Heart left ventricle (tissue), 16 donors: Measurements from ENCODE around the gene RGS7. TPM values are rescaled to one million over a fixed set of nuclear protein-coding genes. Genes with fewer than 3 reads are reported as not detected.

Source experiments
- ATAC-seq, 4 donors: fragments of 200-7000 bp; cut with Tn5 transposase; one replicate each; pipeline ENCODE4 v1.9.1; 2020 to 2022; ENCODE audit warnings: moderate library complexity in 4 of 4, mild to moderate bottlenecking in 3 of 4, moderate number of reproducible peaks in 1 of 4
- DNase-seq, 5 donors: peaks; one replicate each; pipeline ENCODE4 v3.0.0-alpha.2; 2020
- H3K27ac ChIP-seq, 12 donors: fragments of 200-600 bp; sonication (generic) in 4 of 12; one replicate each; pipeline versions ENCODE4 v1.5.0 to v1.8.0; 2016 to 2022; ENCODE audit warnings: mild to moderate bottlenecking in 2 of 12
- H3K27me3 ChIP-seq, 9 donors: fragments of 200-600 bp; sonication (generic) in 2 of 9; one replicate each; pipeline versions ENCODE4 v1.5.1 to v1.8.0; 2016 to 2022; ENCODE audit warnings: mild to moderate bottlenecking in 3 of 9
- H3K36me3 ChIP-seq, 9 donors: fragments of 200-600 bp; sonication (generic) in 2 of 9; one replicate each; pipeline versions ENCODE4 v1.5.0 to v1.8.0; 2018 to 2022; ENCODE audit warnings: mild to moderate bottlenecking in 2 of 9
- H3K4me1 ChIP-seq, 12 donors: fragments of 200-600 bp; sonication (generic) in 4 of 12; one replicate each; pipeline versions ENCODE4 v1.5.0 to v1.8.0; 2016 to 2022; ENCODE audit warnings: mild to moderate bottlenecking in 3 of 12
- H3K4me3 ChIP-seq, 12 donors: fragments of 200-600 bp; sonication (generic) in 4 of 12; one replicate each; pipeline versions ENCODE4 v1.5.0 to v1.8.0; 2017 to 2022; ENCODE audit warnings: mild to moderate bottlenecking in 9 of 12, moderate library complexity in 4 of 12
- H3K9me3 ChIP-seq, 12 donors: fragments of 200-600 bp; sonication (generic) in 4 of 12; one replicate each; pipeline versions ENCODE4 v1.5.0 to v1.8.0; 2016 to 2022; ENCODE audit warnings: mild to moderate bottlenecking in 1 of 12
- CTCF ChIP-seq, 12 donors: fragments of 200-600 bp; sonication (generic) in 4 of 12; IDR thresholded peaks; one replicate each; pipeline versions ENCODE4 v1.5.0 to v1.8.0; 2018 to 2022; ENCODE audit warnings: antibody characterized with exemption in 12 of 12, mild to moderate bottlenecking in 5 of 12
- POLR2A ChIP-seq, 2 donors: fragments of 450-650 bp; IDR thresholded peaks; one replicate each; pipeline ENCODE4 v1.6.1; 2017; ENCODE audit warnings: antibody characterized with exemption in 2 of 2, mild to moderate bottlenecking in 2 of 2, moderate library complexity in 2 of 2
- WGBS, 4 donors: extraction: QIAGEN DNeasy Blood & Tissue Kit in 2 of 4; methylation state at CpG; one replicate each; pipeline versions ENCODE4 v1.1.5 to v1.1.7; 2013 to 2018; 5-methylcytosine and 5-hydroxymethylcytosine counted together
- intact Hi-C, 10 donors: fragments of 100-400 bp; cut with DNase I; formaldehyde crosslinking; loops; one replicate each; pipeline versions ENCODE4 v1.11.1 to v1.14.2; 2022
- polyA plus RNA-seq, 2 donors: library from polyadenylated mRNA; stranded (reverse); fragments of 200-250 nt; gene quantifications; one replicate each; pipeline ENCODE4 v1.2.3, GENCODE V29; 2013
- total RNA-seq, 9 donors: library from RNA; depleted of rRNA in 2 of 9; stranded (reverse); fragments of >200 nt in 2 of 9; fragmentation: NEBNext Ultra II Directional in 3 of 9; extraction: Animal tissue kit (Norgen Biotek cat#: 25700) in 3 of 9; gene quantifications; one replicate each; pipeline versions ENCODE4 v1.1.0 to v1.2.4, GENCODE V29; 2016 to 2023
- donor health status: ischemic (EF 13 %, LVEDD 7.1; RV severe dilation, severe dysfunction).
- donor health status: healthy with polysubstance abuse.
- donor health status: DM: no; HTN: yes; CAD: no.
- donor health status: DM: no; HTN: no; CAD: no.
- donor health status: ischemic (EF 25% LVEDD 6.9; RV normal size, moderate dysfunction).
- donor health status: ischemic (EF 25% LVEDD 5.7; RV mildly dilated, moderate dysfunction).
- donor health status: healthy.
- donor health status: DM: yes; HTN: yes; CAD: no.
- donor health status: ischemic (EF 35%, LVEDD 5.7; RV mildly dilated, moderate dysfunction).
- donor health status: nonischemic (EF 11% LVEDD 7.7; RV severe dilation, severe dysfunction).
- donor health status: DM: yes; HTN: yes; CAD: no.
- donor health status: PGD.
- donor health status: ischemic (EF 29% LVEDD 5.4; RV normal size, mild dysfunction).
- donor health status: nonischemic (EF 23%, LVEDD 6.1; RV moderate dilation, normal function).

Gene RGS7
- total and polyA plus RNA-seq, 11 donors: not detected

DNA sequence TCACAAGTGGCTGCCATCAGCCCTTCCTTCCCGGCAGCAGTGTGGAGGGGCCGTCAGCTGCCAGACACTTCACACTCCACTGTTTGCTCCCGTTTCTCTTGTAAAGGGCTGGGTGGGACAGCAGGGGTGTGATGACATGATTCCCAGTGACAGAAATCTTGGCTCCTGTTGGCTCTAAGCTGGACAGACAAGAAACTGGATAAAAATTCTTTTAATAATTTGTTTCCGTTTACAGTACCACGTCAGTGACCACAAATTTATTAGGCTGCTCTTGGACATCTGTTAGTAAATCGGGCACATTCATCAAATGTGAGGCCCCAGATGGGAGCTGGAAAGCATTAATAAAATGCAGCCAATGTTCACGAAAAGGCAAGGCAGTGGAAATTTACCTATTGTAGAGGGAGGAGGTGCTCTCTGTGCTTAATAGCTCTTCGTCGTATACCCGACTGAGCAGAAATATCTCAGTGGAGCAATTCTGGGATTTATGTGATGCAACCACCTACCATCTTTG lies 391.4 kb downstream of the RGS7 start:
- intact Hi-C loops: no loop called here
- ATAC-seq (no peak), DNase-seq (no peak)
- no peak overlapping the region for H3K4me3 ChIP-seq
- H3K27me3 ChIP-seq: no peaks in the 10 kb centered on the region
- no peaks in the 10 kb centered on the region for H3K36me3 ChIP-seq
- H3K27ac ChIP-seq: no peak overlapping the region
- 42 to 53% (median 45%) methylated on average over 10 of the region's 10 CpGs for WGBS, 4 donors
- TF ChIP-seq POLR2A (IDR thresholded peaks at IDR 0.05) (no peak), CTCF (IDR thresholded peaks at IDR 0.05) (no peak)
- H3K4me1 ChIP-seq: no peaks in the 10 kb centered on the region
- no peaks in the 10 kb centered on the region for H3K9me3 ChIP-seq

DNA sequence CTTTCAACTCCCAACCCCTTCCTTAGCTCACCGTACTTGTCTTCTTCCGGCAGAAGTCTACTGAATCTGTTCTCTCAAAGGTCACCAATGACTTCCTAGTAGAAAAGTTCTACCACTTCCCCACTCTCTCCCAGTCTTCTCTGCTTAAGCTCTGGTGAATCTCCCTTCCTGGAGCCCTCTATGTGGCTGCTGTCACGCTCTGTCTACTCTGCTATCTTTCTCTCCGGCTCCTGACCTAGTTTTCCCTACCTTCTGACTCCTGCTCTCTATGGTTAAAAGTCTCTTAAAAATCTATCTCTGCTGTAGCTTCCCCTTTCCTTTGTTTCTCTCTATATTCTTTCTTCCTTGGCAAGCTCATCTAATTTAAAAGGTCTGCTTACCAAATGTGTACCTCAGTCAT lies 394.9 kb downstream of the RGS7 start:
- Histone ChIP-seq H3K27ac (no peak overlapping the region), H3K36me3 (no peaks in the 10 kb centered on the region), H3K27me3 (no peaks in the 10 kb centered on the region), H3K4me1 (no peaks in the 10 kb centered on the region), H3K4me3 (no peak overlapping the region), H3K9me3 (no peaks in the 10 kb centered on the region)
- intact Hi-C loops: no loop called here
- WGBS, 4 donors: 74 to 79% (median 78%) methylated on average over 4 of the region's 4 CpGs
- DNase-seq (no peak), ATAC-seq (no peak)
- TF ChIP-seq POLR2A (IDR thresholded peaks at IDR 0.05) (no peak), CTCF (IDR thresholded peaks at IDR 0.05) (no peak)

DNA sequence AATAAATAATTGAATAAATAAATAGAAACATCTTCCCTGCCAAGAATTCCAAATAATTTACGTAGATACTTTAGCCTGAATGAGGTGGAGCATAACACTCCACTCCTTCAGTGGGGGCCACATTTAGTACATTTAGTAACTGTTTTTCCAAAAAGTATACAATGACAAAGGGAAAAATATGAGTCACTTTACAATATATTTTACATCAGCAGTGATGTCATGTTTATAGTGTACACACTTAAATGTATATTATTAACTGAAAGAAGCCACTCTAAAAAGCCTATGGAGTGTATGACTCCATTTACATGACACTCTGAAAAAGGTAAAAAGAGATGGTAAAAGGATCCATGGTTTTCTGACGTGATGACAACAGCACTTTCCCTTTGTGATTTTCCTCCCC lies 400.6 kb downstream of the RGS7 start:
- ATAC-seq (no peak), DNase-seq (no peak)
- Histone ChIP-seq H3K4me3 (no peak overlapping the region), H3K9me3 (no peaks in the 10 kb centered on the region), H3K4me1 (no peaks in the 10 kb centered on the region), H3K36me3 (no peaks in the 10 kb centered on the region), H3K27me3 (no peaks in the 10 kb centered on the region), H3K27ac (no peak overlapping the region)
- no peak for TF ChIP-seq POLR2A (IDR thresholded peaks at IDR 0.05)
- no peak for TF ChIP-seq CTCF (IDR thresholded peaks at IDR 0.05)
- WGBS, 4 donors: 62 to 70% (median 68%) methylated on average over 2 of the region's 2 CpGs
- intact Hi-C loops: no loop called here

GRCh38 chr1:240956020-240956419 lies 401.0 kb downstream of the RGS7 start:
- Histone ChIP-seq H3K27ac (no peak overlapping the region), H3K4me1 (no peaks in the 10 kb centered on the region), H3K36me3 (no peaks in the 10 kb centered on the region), H3K4me3 (no peak overlapping the region), H3K27me3 (no peaks in the 10 kb centered on the region), H3K9me3 (no peaks in the 10 kb centered on the region)
- WGBS, 4 donors: 36 to 52% (median 40%) methylated on average over 2 of the region's 2 CpGs
- TF ChIP-seq POLR2A (IDR thresholded peaks at IDR 0.05) (no peak), CTCF (IDR thresholded peaks at IDR 0.05) (no peak)
- ATAC-seq (no peak), DNase-seq (no peak)
- intact Hi-C loops: no loop called here
